KBM-7 (cell line): ENCODE data around the gene PCDHGB3.
A peak's percentile ranks its signal among the peaks of the same experiment; 100 is the strongest.
"Not testable (repeated sequence)": the region's sequence is repeated elsewhere in the genome, so short reads cannot be mapped to it uniquely, and the experiment has no call there.

ENCODE experiments used
- DNase-seq: peaks from one replicate; pipeline ENCODE4 v3.0.0-alpha.2; 2015
- in situ Hi-C: fragments of 300-500 bp; cut with MboI; formaldehyde crosslinking; loops from 2 replicates; pipeline ENCODE4 v1.14.3; 2020; ENCODE audit warnings: low sequenced_read_pairs, low pct_unique_long_range_greater_than_20kb, mixed read lengths

Gene PCDHGB3

GRCh38 chr5:141369994-141370848 lies at the start of gene PCDHGB3:
Gene PCDHGB3 (plus strand): TSS chr5:141370242. CDS start chr5:141370395, 153 bp downstream.
- DNase-seq = no peak
- in situ Hi-C loops = loop anchor here (25.0 kb wide), 1 partner anchor 192 kb away; no protein-coding TSS in a partner anchor

DNA sequence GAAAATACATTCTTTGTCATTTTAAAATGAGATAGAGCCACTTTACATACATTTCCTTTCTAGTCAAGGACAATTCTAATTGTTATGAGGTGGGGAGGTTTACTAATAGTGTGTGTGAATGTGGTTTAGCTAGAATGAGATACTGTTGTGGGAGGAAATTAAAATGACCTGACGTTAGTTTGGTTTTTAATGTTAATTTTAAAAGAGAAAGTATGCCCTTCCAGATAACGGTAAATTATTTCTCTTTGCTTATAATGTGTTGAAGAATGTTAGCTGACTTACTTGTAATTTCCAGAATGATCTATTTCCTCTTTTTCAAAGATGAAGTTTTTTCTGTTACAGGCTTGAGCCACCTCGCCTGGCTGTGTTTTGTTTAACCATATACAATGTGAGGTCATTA lies 47.8 kb upstream of the PCDHGB3 start:
- no peak for DNase-seq
- in situ Hi-C loops = no loop called here

GRCh38 chr5:141326088-141326854 lies 43.8 kb upstream of the PCDHGB3 start:
- in situ Hi-C loops = no loop called here
- no peak for DNase-seq

- DNase-seq = no peak
Measured at GRCh38 chr5:141328231-141328630, 41.8 kb upstream of the PCDHGB3 start.

GRCh38 chr5:141330299-141331080 lies 39.6 kb upstream of the PCDHGB3 start, which contains the start of gene PCDHGA1:
Gene PCDHGA1 (plus strand): TSS chr5:141330514.
- DNase-seq = peak; percentile 50
- in situ Hi-C loops = no loop called here

More at GRCh38 chr5:141328231-141328630, 41.8 kb upstream of the PCDHGB3 start:
- in situ Hi-C loops = no loop called here

GRCh38 chr5:141332571-141332970 lies 37.5 kb upstream of the PCDHGB3 start:
- in situ Hi-C loops, DNase-seq: not testable (repeated sequence)

- DNase-seq = peak; percentile 41
- in situ Hi-C loops = no loop called here
Measured at GRCh38 chr5:141338538-141339306, 31.3 kb upstream of the PCDHGB3 start, which contains the start of gene PCDHGA2. Gene PCDHGA2 (plus strand): TSS chr5:141338760.

GRCh38 chr5:141340781-141341354 lies 29.2 kb upstream of the PCDHGB3 start:
- DNase-seq, in situ Hi-C loops: not testable (repeated sequence)

- in situ Hi-C loops = no loop called here
- DNase-seq = no peak
Measured at GRCh38 chr5:141342773-141343172, 27.3 kb upstream of the PCDHGB3 start.

DNA sequence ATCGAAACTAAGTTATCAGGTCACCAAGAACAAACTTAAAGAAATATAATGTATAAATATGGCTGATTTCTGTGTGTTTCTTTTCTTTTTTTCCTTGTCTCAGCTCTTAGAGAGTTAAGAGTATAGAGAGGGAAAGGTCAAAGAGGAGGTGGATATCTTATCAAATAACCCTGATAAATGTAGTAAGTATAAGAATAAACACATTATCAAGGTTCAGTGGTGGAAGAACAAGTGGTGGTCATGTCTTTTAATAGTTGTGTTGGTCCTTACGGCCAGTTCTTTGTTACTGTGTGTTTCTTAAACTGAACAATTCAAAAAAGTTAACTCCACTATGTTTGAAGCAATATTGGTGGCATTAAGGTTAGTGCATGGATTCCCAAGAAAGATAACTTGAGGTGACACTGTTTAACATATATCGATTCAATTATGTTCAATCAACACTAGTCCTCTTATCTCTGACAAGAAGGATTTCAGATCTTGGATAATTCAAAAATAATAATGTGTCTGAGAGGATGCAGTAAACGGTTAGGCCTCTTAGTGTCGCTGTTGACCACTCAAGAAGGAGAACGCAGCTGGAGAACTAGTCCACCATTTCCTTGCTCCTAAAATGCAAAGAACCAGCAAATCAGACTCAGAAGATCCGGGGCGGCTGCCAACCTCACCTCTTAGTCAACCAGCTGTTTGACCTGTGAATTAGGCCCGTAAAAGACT lies 26.6 kb upstream of the PCDHGB3 start, which contains the start of gene PCDHGA3:
Gene PCDHGA3, plus strand, starts transcription at position 588 of the 711 bp plus-strand sequence. CDS start 205 bp downstream, outside the sequence.
- in situ Hi-C loops = no loop called here
- DNase-seq = no peak

- no peak for DNase-seq
- in situ Hi-C loops = no loop called here
Measured at GRCh38 chr5:141343953-141344463, 26.0 kb upstream of the PCDHGB3 start.

- DNase-seq = no peak
- in situ Hi-C loops = no loop called here
Measured at GRCh38 chr5:141345327-141345726, 24.7 kb upstream of the PCDHGB3 start.

GRCh38 chr5:141346017-141346416 lies 24.0 kb upstream of the PCDHGB3 start:
- DNase-seq, in situ Hi-C loops: not testable (repeated sequence)

GRCh38 chr5:141349917-141350619 lies 20.0 kb upstream of the PCDHGB3 start, which contains the start of gene PCDHGB1:
Gene PCDHGB1 (plus strand): TSS chr5:141350099. CDS start chr5:141350261, 162 bp downstream.
- in situ Hi-C loops = loop anchor here (25.0 kb wide), 1 partner anchor 212 kb away; no protein-coding TSS in a partner anchor
- peak; percentile 40 for DNase-seq

DNA sequence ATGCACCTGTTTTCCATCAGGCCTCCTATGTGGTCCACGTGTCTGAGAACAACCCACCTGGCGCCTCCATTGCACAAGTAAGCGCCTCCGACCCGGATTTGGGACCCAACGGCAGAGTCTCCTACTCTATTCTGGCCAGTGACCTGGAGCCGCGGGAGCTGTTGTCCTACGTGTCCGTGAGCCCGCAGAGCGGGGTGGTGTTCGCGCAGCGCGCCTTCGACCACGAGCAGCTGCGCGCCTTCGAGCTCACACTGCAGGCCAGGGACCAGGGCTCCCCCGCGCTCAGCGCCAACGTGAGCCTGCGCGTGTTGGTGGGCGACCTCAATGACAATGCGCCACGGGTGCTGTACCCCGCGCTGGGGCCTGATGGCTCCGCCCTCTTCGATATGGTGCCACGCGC lies 18.5 kb upstream of the PCDHGB3 start:
- in situ Hi-C loops = loop anchor here (25.0 kb wide), 1 partner anchor 211 kb away; no protein-coding TSS in a partner anchor
- no peak for DNase-seq

- peak; percentile 17 for DNase-seq
- in situ Hi-C loops = loop anchor here (25.0 kb wide), 1 partner anchor 207 kb away; no protein-coding TSS in a partner anchor
Measured at GRCh38 chr5:141354900-141355469, 15.1 kb upstream of the PCDHGB3 start, which contains the start of gene PCDHGA4. Gene PCDHGA4 (plus strand): TSS chr5:141355021. CDS start chr5:141355108, 87 bp downstream.
